GM21390 (cell line): ENCODE measurements around the gene GOLT1A.
"Not testable (repeated sequence)": the region's sequence is repeated elsewhere in the genome, so short reads cannot be mapped to it uniquely, and the experiment has no call there.

Experiments
- ATAC-seq: cut with Tn5 transposase; IDR thresholded peaks from one replicate; pipeline ENCODE4 v1.9.1; 2021; ENCODE audit not compliant: unreplicated experiment

GOLT1A gene

GRCh38 chr1:204249736-204250427, 36.1 kb upstream of the GOLT1A start:
- no peak for ATAC-seq

- ATAC-seq: no peak
These were observed 35.2 kb upstream of the GOLT1A start for GRCh38 chr1:204248954-204249353.

GRCh38 chr1:204246876-204247275, 33.1 kb upstream of the GOLT1A start:
- ATAC-seq: no peak

- no peak for ATAC-seq
These were observed 29.1 kb upstream of the GOLT1A start for GRCh38 chr1:204242920-204243319.

GRCh38 chr1:204241914-204242313, 28.1 kb upstream of the GOLT1A start:
- no peak for ATAC-seq

GRCh38 chr1:204241050-204241449, 27.3 kb upstream of the GOLT1A start:
- ATAC-seq: no peak

GRCh38 chr1:204240233-204240632, 26.4 kb upstream of the GOLT1A start:
- ATAC-seq: no peak

GRCh38 chr1:204239401-204239800, 25.6 kb upstream of the GOLT1A start:
- ATAC-seq: not testable (repeated sequence)

GRCh38 chr1:204238520-204238919, 24.7 kb upstream of the GOLT1A start:
- ATAC-seq: not testable (repeated sequence)

- ATAC-seq: not testable (repeated sequence)
These were observed 23.7 kb upstream of the GOLT1A start for GRCh38 chr1:204237515-204237914.

GRCh38 chr1:204232526-204232925, 18.7 kb upstream of the GOLT1A start:
- no peak for ATAC-seq

GRCh38 chr1:204230211-204230610, 16.4 kb upstream of the GOLT1A start:
- ATAC-seq: no peak

- ATAC-seq: no peak
These were observed 15.1 kb upstream of the GOLT1A start for GRCh38 chr1:204228896-204229295.

GRCh38 chr1:204227996-204228785, 14.4 kb upstream of the GOLT1A start:
- no peak for ATAC-seq

GRCh38 chr1:204227351-204227750, 13.6 kb upstream of the GOLT1A start:
- ATAC-seq: no peak

GRCh38 chr1:204225841-204226735, 12.3 kb upstream of the GOLT1A start:
- no peak for ATAC-seq

GRCh38 chr1:204224655-204225054, 10.9 kb upstream of the GOLT1A start:
- ATAC-seq: no peak

- no peak for ATAC-seq
These were observed 9.5 kb upstream of the GOLT1A start for GRCh38 chr1:204223129-204223860.

- no peak for ATAC-seq
These were observed 8.9 kb upstream of the GOLT1A start for GRCh38 chr1:204222764-204223055.

- ATAC-seq: no peak
These were observed 8.4 kb upstream of the GOLT1A start for GRCh38 chr1:204222006-204222763.
